Muscle layer of duodenum (tissue), 2 donors: ENCODE data around the gene TRPM2.

Source experiments
- H3K27ac ChIP-seq: one replicate; pipeline ENCODE4 v1.7.0; 2013; ENCODE audit warnings: mild to moderate bottlenecking, low read length
- H3K27me3 ChIP-seq: one replicate; pipeline ENCODE4 v1.7.0; 2013; ENCODE audit warnings: low read depth, mild to moderate bottlenecking, control low read depth, low read length
- H3K36me3 ChIP-seq, 2 donors: one replicate each; pipeline ENCODE4 v1.7.0; 2013; ENCODE audit warnings: low read length in 2 of 2, control low read depth in 1 of 2, mild to moderate bottlenecking in 1 of 2; ENCODE audit not compliant: insufficient read depth in 2 of 2, control insufficient read depth in 1 of 2
- H3K4me1 ChIP-seq, 2 donors: one replicate each; pipeline ENCODE4 v1.7.0; 2013; ENCODE audit warnings: low read length in 2 of 2, mild to moderate bottlenecking in 2 of 2, control low read depth in 1 of 2, moderate library complexity in 1 of 2; ENCODE audit not compliant: insufficient read depth in 2 of 2, control insufficient read depth in 1 of 2
- H3K4me3 ChIP-seq, 2 donors: one replicate each; pipeline ENCODE4 v1.7.0; 2013; ENCODE audit warnings: low read length in 2 of 2, low read depth in 1 of 2, mild to moderate bottlenecking in 1 of 2
- H3K9me3 ChIP-seq, 2 donors: one replicate each; pipeline ENCODE4 v1.7.0; 2013; ENCODE audit warnings: low read length in 2 of 2, control low read depth in 1 of 2, mild to moderate bottlenecking in 1 of 2; ENCODE audit not compliant: control insufficient read depth in 1 of 2
- donor health status: healthy.

Gene TRPM2

DNA sequence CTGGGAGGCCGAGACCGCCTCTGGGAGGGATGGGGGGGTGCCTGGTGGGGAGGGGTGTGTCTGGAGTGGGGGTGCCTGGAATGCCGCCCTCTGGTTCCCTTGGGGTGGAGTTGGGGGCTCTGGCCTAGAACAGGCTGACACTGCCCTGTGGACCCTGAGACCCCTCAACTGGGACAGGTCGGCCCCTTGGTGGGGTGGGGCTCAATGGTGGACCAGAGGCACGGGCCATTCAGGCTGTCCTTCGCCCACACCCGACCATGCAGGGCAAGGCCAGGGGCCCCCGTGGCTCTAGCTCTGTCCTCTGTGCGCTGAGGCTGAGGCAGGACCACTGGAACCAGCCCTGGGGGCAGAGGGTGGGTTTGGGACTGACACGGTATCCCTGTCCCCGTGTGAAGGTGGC is 38.9 kb upstream of the TRPM2 start:
- Histone ChIP-seq H3K27ac (no peak overlapping the region), H3K36me3 (peaks cover 13 to 82% of the 10 kb centered on the region in 2 donors), H3K4me3 (no peak overlapping the region), H3K9me3 (no peaks in the 10 kb centered on the region), H3K4me1 (no peaks in the 10 kb centered on the region), H3K27me3 (no peaks in the 10 kb centered on the region)

DNA sequence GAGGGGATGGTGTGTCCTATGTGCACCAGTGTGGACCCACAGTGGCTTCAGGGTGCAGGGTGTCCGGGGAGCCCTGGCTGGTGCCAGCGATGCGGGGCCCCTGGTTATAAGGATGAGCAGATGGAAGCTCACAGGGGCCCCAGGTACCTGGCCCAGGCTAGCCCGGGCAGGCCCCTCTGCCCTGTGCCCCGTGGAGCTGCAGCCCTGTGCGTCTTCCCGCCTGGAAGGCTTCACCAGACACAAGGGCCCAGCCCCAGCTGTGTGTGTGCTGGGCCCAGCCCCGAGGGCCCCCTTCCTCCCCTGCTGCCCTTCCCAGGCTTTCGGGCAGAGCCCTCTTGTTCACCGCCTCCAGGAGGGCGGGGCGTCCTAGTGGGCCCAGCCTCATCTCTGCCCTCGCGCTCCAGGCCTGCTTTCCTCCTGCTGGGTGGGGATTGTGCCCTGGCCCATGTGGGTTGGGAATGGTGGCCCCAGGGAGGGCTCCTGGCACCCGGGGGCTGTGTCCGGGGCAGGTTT is 37.7 kb upstream of the TRPM2 start:
- Histone ChIP-seq H3K9me3 (no peaks in the 10 kb centered on the region), H3K4me1 (no peaks in the 10 kb centered on the region), H3K4me3 (no peak overlapping the region), H3K27me3 (no peaks in the 10 kb centered on the region), H3K27ac (no peak overlapping the region), H3K36me3 (peaks cover 10 to 80% of the 10 kb centered on the region in 2 donors)

DNA sequence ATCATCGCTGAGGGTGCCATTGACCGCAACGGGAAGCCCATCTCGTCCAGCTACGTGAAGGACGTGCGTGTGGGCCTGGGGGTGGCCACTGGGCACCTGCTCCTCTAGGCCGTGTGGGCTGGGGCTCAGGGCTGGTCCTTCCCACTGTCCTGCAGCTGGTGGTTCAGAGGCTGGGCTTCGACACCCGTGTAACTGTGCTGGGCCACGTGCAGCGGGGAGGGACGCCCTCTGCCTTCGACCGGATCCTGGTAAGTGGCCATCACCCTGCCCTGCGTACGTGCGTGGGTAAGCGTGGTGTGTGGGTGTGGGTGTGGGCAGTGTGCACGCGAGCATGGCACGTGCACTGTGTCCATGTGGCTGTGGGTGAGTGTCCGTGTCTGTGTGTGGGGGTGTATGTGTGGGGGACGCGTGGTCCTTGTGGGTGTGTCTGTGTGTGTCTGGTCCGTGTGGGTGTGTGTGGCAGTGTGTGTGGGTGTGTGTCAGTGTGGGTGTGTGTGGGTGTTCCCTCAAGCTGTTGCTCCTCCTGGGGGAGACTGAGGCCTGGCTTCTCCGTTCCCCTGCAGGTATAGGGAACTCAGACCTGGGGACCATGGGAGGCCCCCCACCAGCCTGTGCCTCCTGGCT is 37.0 kb upstream of the TRPM2 start:
- peaks cover 4 to 76% of the 10 kb centered on the region in 2 donors for H3K36me3 ChIP-seq
- no peaks in the 10 kb centered on the region for H3K9me3 ChIP-seq
- no peaks in the 10 kb centered on the region for H3K4me1 ChIP-seq
- H3K27ac ChIP-seq = no peak overlapping the region
- H3K4me3 ChIP-seq = no peak overlapping the region
- no peaks in the 10 kb centered on the region for H3K27me3 ChIP-seq

DNA sequence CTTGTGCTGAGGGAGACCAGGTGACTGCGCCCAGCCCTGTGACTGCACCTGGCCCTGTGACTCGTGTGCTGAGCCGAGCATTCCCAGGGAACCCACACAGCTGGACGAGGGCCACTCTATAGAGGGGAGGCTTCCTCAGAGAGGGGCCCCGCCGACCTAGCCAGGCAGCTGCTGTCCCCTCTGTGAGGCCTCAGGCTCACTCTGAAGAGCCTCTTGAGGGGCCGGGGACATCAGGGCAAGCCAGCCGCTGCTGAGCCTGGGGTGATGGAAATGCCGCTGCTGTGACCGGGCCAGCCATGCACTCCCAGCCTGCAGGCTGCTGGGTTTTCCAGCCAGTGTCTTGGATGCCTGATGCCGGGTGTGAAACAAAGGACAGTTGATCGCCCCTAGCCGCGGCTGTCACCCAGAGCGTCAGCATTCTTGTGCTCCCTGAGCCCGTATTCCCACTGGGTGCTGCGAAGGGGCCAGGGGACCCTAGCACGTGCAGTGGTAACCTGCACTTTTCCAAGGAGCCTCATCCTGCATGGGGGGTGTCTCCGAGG is 36.1 kb upstream of the TRPM2 start:
- H3K36me3 ChIP-seq = peaks cover 3 to 72% of the 10 kb centered on the region in 2 donors
- no peak overlapping the region for H3K4me3 ChIP-seq
- no peaks in the 10 kb centered on the region for H3K4me1 ChIP-seq
- H3K27ac ChIP-seq = no peak overlapping the region
- no peaks in the 10 kb centered on the region for H3K9me3 ChIP-seq
- H3K27me3 ChIP-seq = no peaks in the 10 kb centered on the region

DNA sequence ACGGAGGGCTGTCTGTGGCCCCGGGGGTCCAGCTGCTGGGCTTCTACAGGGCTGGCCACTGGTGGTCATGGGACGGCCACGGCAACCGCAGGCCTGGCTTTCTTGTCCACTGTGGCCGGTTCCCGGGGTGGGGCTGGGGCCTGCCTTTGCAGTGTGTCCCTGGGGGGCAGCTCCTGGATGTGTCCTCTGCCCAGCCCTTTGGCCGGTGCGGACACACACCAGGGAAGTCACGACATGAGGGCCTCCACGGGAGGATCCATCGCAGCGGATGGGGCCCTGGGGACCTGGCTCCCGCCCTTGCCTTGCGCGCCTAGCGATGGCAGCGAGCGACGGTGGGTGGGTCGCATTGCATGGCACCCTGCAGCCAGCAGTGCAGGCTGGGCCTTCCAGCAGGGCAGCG is 35.5 kb upstream of the TRPM2 start:
- H3K9me3 ChIP-seq = no peaks in the 10 kb centered on the region
- no peak overlapping the region for H3K27ac ChIP-seq
- H3K4me1 ChIP-seq = no peaks in the 10 kb centered on the region
- H3K27me3 ChIP-seq = no peaks in the 10 kb centered on the region
- no peak overlapping the region for H3K4me3 ChIP-seq
- H3K36me3 ChIP-seq = peaks cover 4 to 72% of the 10 kb centered on the region in 2 donors

DNA sequence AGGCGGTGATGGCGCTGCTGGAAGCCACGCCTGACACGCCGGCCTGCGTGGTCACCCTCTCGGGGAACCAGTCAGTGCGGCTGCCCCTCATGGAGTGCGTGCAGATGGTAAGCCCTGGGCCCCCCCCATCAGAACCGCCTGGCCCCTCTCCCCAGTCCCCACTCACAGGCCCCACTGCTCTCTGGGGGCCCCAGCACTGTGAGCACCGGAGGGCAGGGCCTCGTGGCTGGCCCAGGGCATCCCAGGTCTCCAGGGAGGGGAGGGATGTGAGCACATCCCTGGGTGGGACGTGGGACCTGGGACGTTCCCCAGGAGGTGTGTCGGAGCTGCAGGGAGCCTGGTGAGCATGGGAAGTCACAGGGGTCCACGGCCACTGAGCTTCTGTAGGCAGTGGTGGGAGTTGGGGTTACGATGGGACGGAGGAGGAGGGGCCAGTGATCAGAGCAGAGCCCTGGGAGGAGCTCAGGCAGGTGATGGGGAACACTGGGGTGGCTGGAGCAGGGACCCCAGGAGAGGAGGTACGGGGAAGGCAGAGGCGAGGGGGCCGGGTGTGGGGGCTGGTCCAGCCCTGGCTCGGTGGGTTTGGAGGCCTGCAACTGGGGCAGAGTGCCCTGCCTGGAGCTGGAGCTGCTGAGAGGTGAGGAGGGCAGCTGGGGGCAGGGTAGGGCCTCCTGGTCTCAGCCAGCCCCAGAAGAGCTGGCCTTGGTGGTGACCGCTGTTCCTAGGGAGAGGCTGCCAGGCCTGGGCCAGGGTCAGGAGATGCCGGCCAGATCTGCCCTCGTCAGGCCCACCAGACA is 34.7 kb upstream of the TRPM2 start:
- H3K4me1 ChIP-seq = no peaks in the 10 kb centered on the region
- no peak overlapping the region for H3K27ac ChIP-seq
- H3K9me3 ChIP-seq = no peaks in the 10 kb centered on the region
- H3K4me3 ChIP-seq = no peak overlapping the region
- peaks cover 4 to 72% of the 10 kb centered on the region in 2 donors for H3K36me3 ChIP-seq
- no peaks in the 10 kb centered on the region for H3K27me3 ChIP-seq

DNA sequence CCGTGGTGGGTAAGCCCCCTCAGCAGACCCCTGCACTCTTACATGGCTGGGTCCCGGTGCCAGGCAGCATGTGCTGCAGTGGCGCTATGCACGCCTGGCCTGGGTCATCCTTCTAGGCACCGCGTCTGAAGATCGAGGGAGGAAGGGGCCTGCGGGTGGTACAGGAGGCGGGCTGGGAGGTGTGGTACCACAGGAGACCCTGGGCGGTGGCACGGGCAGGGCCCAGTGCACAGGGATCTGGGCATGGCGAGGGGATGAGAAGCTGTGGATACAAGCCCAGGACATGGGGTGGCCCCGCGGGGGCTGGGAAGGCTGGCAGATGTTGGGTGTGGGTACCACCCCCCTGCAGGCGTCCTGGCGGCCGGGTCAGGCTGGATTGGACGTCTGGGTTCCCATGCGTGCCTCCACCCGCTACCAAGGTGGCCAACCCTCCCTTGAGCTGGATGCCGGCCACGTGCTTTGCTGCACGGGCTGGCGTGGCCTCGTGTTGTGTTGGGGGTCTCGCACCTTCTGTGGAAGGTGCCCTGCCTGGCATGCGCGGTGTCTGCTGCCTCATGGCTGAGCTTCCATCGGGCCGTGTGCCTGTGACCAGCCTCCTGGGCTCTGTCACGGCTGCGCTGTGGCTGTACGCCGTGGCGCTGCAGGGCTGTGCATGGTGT is 33.9 kb upstream of the TRPM2 start:
- H3K4me1 ChIP-seq = no peaks in the 10 kb centered on the region
- no peaks in the 10 kb centered on the region for H3K27me3 ChIP-seq
- peaks cover 4 to 75% of the 10 kb centered on the region in 2 donors for H3K36me3 ChIP-seq
- no peak overlapping the region for H3K4me3 ChIP-seq
- no peaks in the 10 kb centered on the region for H3K9me3 ChIP-seq
- H3K27ac ChIP-seq = no peak overlapping the region

DNA sequence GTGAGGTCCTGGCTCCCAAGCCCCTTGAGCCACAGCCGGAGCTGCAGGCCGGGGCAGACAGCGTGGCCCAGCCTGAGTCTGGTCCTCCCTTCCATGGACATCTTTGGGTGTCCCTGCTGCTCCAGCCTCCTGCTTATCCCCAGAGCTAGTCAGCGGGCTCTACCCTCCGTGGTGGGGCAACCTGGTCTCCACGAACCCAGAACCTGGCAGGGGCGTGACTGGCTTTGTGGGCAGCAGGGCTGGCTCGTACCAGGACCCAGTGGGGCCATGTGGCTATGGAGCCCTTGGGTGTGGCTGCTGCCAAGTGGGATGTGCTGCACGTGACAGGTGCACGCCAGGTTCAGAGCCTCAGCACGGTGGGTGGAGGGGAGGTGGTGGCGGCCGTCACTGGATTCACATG is 32.6 kb upstream of the TRPM2 start:
- Histone ChIP-seq H3K9me3 (no peaks in the 10 kb centered on the region), H3K27me3 (no peaks in the 10 kb centered on the region), H3K36me3 (peaks cover 4 to 87% of the 10 kb centered on the region in 2 donors), H3K4me1 (no peaks in the 10 kb centered on the region), H3K4me3 (no peak overlapping the region), H3K27ac (no peak overlapping the region)

DNA sequence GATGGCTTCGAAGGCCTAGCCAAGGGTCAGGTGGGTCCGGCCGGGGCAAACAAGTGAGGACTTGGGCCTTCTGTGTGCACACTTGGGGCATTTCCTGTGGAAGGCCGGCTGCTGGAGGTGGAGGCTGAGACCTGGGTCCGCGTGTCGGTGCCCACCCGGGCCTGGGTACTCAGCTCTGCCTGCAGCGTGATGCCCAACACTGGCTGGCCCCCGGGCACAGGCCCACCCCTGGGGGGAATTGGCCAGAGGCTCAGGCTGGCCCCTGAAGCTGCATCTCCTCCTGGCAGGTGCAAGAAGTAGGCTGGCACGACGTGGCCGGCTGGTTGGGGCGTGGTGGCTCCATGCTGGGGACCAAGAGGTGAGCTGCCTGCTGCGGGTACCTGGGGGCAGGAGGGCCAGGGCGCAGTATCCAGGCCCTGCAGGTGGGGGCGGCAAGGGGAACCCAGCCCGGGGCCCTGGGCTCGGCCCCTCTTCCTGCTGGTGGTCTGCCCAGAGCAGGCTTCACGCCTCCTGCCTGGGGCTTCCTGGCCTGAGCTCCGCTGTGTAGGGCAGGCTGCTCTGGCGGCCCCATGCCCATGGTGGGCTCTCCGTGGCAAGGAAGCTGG is 31.5 kb upstream of the TRPM2 start:
- Histone ChIP-seq H3K27ac (no peak overlapping the region), H3K4me3 (no peak overlapping the region), H3K9me3 (no peaks in the 10 kb centered on the region), H3K27me3 (no peaks in the 10 kb centered on the region), H3K4me1 (no peaks in the 10 kb centered on the region), H3K36me3 (peaks cover 4 to 84% of the 10 kb centered on the region in 2 donors)

DNA sequence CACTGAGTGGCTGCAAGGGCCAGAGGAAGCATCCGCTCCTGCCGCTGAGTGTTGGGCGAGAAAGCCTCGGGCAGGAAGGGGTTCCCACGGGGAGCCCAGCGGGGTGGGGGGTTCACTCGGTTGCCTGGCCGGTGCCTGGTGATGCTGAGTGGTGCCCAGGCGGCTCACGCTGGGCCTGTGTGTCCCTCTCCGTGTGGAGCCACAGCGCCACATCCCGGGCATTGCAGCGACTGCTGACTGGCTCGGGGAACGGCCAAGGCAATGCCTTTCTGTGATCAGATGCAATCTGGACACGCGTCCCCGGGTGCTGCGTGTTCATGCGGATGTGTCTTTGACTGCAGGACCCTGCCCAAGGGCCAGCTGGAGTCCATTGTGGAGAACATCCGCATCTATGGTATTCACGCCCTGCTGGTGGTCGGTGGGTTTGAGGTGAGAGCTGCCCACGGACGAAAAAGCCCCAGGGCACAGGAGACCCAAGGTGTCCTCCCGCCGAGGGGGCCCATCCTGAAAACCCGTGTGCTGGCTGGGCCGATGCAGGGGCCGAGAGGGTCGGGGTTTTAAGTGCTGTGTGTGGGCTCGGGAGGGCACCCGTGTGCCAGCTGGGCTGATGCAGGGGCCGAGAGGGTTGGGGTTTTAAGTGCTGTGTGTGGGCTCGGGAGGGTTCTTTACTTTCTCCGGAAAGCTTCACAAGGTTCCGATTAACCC is 30.6 kb upstream of the TRPM2 start:
- Histone ChIP-seq H3K36me3 (peaks cover 10 to 79% of the 10 kb centered on the region in 2 donors), H3K27me3 (no peaks in the 10 kb centered on the region), H3K27ac (no peak overlapping the region), H3K4me3 (no peak overlapping the region), H3K4me1 (no peaks in the 10 kb centered on the region), H3K9me3 (no peaks in the 10 kb centered on the region)
